A549 (cell line): ENCODE measurements around the gene PLSCR3.

Source experiments
- CBX8 ChIP-seq: fragments of 200-600 bp; sonication (generic); IDR thresholded peaks from 2 replicates; pipeline ENCODE4 v1.6.1; 2016
- CEBPB ChIP-seq, 2 experiments: fragments of >200 bp in 1 of 2; sonication (Bioruptor Twin) in 1 of 2; formaldehyde crosslinking in 1 of 2; IDR thresholded peaks; 2 replicates each; pipeline ENCODE4 v1.6.1; 2012 to 2016
- JUNB ChIP-seq: fragments of >200 bp; sonication (Bioruptor Twin); formaldehyde crosslinking; IDR thresholded peaks from 2 replicates; pipeline ENCODE4 v1.6.1; 2016
- MAZ ChIP-seq: fragments of 150-350 bp; IDR thresholded peaks from 2 replicates; pipeline ENCODE4 v1.6.1; 2014; ENCODE audit warnings: antibody characterized with exemption, low read depth, low read length, borderline replicate concordance
- POLR2A ChIP-seq: IDR thresholded peaks from 2 replicates; pipeline ENCODE4 v1.6.1; 2012; ENCODE audit warnings: mild to moderate bottlenecking, low read length
- POLR2AphosphoS2 ChIP-seq: conservative IDR thresholded peaks from 2 replicates; pipeline ENCODE4 v1.6.1; 2012; ENCODE audit warnings: low read length, improper control_type of control experiment, inconsistent platforms
- SREBF2 ChIP-seq: fragments of 450-650 bp; IDR thresholded peaks from 2 replicates; pipeline ENCODE4 v1.6.1; 2014; ENCODE audit warnings: mild to moderate bottlenecking, moderate library complexity
- TF ChIP-seq, protein P1 (sequence below): fragments of >200 bp; sonication (Bioruptor Twin); formaldehyde crosslinking; IDR thresholded peaks from 3 replicates; pipeline ENCODE4 v1.5.1; 2016
- TF ChIP-seq, protein P2 (sequence below): IDR thresholded peaks from 2 replicates; pipeline ENCODE4 v1.6.1; 2012
- TF ChIP-seq, protein P3 (sequence below): fragments of 250-450 bp; sonication (Bioruptor Pico); IDR thresholded peaks from 2 replicates; pipeline ENCODE4 v1.5.0; 2020; ENCODE audit warnings: low read depth, mild to moderate bottlenecking, moderate library complexity

DNA sequence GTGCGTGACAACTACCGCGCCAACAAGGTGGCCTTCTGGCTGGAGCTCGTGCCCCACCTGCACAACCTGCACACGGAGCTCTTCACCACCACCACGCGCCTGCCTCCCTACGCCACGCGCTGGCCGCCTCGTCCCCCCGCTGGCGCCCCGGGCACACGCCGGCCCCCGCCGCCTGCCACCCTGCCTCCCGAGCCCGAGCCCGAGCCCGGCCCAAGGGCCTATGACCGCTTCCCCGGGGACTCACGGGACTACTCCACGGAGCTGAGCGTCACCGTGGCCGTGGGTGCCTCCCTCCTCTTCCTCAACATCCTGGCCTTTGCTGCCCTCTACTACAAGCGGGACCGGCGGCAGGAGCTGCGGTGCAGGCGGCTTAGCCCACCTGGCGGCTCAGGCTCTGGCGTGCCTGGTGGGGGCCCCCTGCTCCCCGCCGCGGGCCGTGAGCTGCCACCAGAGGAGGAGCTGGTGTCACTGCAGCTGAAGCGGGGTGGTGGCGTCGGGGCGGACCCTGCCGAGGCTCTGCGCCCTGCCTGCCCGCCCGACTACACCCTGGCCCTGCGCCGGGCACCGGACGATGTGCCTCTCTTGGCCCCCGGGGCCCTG is 22.8 kb upstream of the PLSCR3 start:
- TF ChIP-seq, protein P1, sequence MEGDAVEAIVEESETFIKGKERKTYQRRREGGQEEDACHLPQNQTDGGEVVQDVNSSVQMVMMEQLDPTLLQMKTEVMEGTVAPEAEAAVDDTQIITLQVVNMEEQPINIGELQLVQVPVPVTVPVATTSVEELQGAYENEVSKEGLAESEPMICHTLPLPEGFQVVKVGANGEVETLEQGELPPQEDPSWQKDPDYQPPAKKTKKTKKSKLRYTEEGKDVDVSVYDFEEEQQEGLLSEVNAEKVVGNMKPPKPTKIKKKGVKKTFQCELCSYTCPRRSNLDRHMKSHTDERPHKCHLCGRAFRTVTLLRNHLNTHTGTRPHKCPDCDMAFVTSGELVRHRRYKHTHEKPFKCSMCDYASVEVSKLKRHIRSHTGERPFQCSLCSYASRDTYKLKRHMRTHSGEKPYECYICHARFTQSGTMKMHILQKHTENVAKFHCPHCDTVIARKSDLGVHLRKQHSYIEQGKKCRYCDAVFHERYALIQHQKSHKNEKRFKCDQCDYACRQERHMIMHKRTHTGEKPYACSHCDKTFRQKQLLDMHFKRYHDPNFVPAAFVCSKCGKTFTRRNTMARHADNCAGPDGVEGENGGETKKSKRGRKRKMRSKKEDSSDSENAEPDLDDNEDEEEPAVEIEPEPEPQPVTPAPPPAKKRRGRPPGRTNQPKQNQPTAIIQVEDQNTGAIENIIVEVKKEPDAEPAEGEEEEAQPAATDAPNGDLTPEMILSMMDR = no peak
- TF ChIP-seq POLR2A (no peak), POLR2AphosphoS2 (no peak), JUNB (no peak), CEBPB (IDR thresholded peaks at IDR 0.05) (no peak), CBX8 (no peak), SREBF2 (no peak), MAZ (no peak)
- TF ChIP-seq, protein P2, sequence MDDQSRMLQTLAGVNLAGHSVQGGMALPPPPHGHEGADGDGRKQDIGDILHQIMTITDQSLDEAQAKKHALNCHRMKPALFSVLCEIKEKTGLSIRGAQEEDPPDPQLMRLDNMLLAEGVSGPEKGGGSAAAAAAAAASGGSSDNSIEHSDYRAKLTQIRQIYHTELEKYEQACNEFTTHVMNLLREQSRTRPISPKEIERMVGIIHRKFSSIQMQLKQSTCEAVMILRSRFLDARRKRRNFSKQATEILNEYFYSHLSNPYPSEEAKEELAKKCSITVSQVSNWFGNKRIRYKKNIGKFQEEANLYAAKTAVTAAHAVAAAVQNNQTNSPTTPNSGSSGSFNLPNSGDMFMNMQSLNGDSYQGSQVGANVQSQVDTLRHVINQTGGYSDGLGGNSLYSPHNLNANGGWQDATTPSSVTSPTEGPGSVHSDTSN = no peak
- TF ChIP-seq, protein P3, sequence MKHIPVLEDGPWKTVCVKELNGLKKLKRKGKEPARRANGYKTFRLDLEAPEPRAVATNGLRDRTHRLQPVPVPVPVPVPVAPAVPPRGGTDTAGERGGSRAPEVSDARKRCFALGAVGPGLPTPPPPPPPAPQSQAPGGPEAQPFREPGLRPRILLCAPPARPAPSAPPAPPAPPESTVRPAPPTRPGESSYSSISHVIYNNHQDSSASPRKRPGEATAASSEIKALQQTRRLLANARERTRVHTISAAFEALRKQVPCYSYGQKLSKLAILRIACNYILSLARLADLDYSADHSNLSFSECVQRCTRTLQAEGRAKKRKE (CRISPR knock-in tag) = no peak
